Measurements from ENCODE around the gene EPHA4.

EPHA4 gene

DNA sequence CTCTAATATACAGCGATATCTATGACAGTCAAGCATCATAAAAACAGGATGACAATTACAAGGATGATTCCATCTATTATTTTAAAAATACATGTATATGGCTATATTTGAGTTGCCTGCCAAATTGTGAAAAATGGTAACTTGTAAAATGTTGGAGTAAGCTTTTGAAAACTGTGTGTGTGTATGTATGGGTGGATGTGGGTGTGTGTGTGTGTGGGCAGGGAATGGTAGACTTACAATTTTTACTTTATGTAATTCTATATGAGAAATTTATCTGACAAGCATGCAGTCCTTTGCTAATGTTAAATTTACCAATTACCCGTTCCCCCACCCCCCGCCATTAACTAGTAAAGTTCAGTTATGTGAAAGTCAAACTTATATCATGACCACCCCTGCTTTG is 14.0 kb downstream of the EPHA4 start:
- ChIA-PET POLR2A (no interaction called here), CTCF (interaction anchor here (2.2 kb wide), 1 partner anchor 17 kb away, joined by 7 read pairs; no protein-coding TSS in a partner anchor)
- peaks cover 0 to 4% (median 0%) of the 10 kb centered on the region in 4 experiments for H3K4me1 ChIP-seq (ENCODE audit: control extremely low read depth in 1 of 4, control insufficient read depth in 4 of 4, insufficient read depth in 4 of 4, low read length in 3 of 4)
- no peak for DNase-seq
- H3K9me3 ChIP-seq (ENCODE audit: control extremely low read depth in 1 of 5, control insufficient read depth in 4 of 5, insufficient read depth in 2 of 5, low read depth in 1 of 5, low read length in 4 of 5), result no peaks in the 10 kb centered on the region
- H3K4me3 ChIP-seq (ENCODE audit: control insufficient read depth in 1 of 7, extremely low read depth in 1 of 7, insufficient read depth in 4 of 7, low read depth in 2 of 7, low read length in 6 of 7), result no peak overlapping the region
- H3K27ac ChIP-seq (ENCODE audit: insufficient read depth in 1 of 2, low read depth in 1 of 2, low read length in 2 of 2, poor library complexity in 1 of 2, severe bottlenecking in 2 of 2), result no peak overlapping the region
- H3K36me3 ChIP-seq (ENCODE audit: control insufficient read depth in 4 of 4, insufficient read depth in 4 of 4, low read length in 3 of 4), result no peaks in the 10 kb centered on the region
- WGBS (ENCODE audit: insufficient coverage), result no CpG with 5 or more reads among the region's 3 CpGs
- H3K27me3 ChIP-seq (replicated peaks in 2 of 5; ENCODE audit: control insufficient read depth in 4 of 5, insufficient read depth in 5 of 5, low read length in 4 of 5), result no peaks in the 10 kb centered on the region

DNA sequence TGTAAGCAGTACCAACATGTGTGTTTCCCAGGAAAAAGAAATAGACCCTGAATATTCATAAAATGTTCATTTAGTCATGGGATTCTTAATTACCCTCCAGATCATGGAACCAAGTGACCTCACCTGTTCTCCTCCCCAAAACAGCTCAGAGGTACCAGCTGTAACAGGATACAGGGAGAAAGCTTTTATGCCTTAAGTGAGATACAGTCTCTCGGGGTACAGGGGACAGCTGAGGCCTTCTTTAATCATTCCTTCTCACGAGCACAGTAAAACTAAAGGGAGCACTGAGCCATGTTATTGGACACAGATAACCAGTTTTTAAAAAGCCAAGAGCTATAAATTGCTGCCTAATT is 16.6 kb downstream of the EPHA4 start:
- POLR2A ChIA-PET, result no interaction called here
- Histone ChIP-seq H3K4me1 (ENCODE audit: control extremely low read depth in 1 of 4, control insufficient read depth in 4 of 4, insufficient read depth in 4 of 4, low read length in 3 of 4) (peaks cover 0 to 4% (median 0%) of the 10 kb centered on the region in 4 experiments), H3K27ac (ENCODE audit: insufficient read depth in 1 of 2, low read depth in 1 of 2, low read length in 2 of 2, poor library complexity in 1 of 2, severe bottlenecking in 2 of 2) (no peak overlapping the region), H3K27me3 (replicated peaks in 2 of 5; ENCODE audit: control insufficient read depth in 4 of 5, insufficient read depth in 5 of 5, low read length in 4 of 5) (no peaks in the 10 kb centered on the region), H3K9me3 (ENCODE audit: control extremely low read depth in 1 of 5, control insufficient read depth in 4 of 5, insufficient read depth in 2 of 5, low read depth in 1 of 5, low read length in 4 of 5) (no peaks in the 10 kb centered on the region), H3K36me3 (ENCODE audit: control insufficient read depth in 4 of 4, insufficient read depth in 4 of 4, low read length in 3 of 4) (no peaks in the 10 kb centered on the region), H3K4me3 (ENCODE audit: control insufficient read depth in 1 of 7, extremely low read depth in 1 of 7, insufficient read depth in 4 of 7, low read depth in 2 of 7, low read length in 6 of 7) (no peak overlapping the region)
- no peak for DNase-seq
- CTCF ChIA-PET, result no interaction called here
- 100% methylated on average over 1 of the region's 2 CpGs for WGBS (ENCODE audit: insufficient coverage)

DNA sequence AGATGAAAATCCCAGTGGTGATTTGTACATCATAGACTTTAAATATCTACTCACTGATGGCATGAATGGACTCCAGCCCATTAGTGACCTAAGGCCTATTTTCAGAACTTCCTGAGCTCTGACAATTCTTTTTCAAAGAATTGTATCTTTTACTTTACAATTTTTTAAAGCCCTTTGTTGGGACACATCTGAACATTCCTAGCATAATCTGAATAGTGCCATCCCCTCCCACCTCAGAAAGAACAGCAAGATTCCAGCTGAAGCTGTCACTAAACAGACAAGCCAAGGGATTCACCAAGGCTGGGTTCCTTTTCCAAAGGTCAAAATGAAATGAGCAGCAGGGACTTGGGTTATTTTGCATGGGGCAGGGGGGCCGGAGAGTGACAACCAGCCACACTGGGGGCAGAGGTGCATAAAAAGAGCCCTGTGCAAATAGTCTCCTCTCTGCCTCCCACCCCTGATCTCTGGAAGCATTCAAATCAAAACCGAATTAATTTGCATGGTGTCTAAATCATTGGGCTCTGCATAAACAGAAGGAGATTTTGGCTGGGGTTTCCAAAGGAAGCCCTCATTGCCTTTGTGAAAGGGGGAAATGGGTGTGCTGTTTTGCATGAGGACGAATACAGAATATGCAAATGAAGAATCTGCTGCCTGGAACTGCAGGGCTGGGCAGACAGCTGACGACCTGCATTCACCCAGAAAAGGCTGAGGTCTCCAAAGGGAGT is 17.2 kb downstream of the EPHA4 start:
- no peak for DNase-seq
- ChIA-PET POLR2A (no interaction called here), CTCF (no interaction called here)
- H3K36me3 ChIP-seq (ENCODE audit: control insufficient read depth in 4 of 4, insufficient read depth in 4 of 4, low read length in 3 of 4), result no peaks in the 10 kb centered on the region
- H3K27ac ChIP-seq (ENCODE audit: insufficient read depth in 1 of 2, low read depth in 1 of 2, low read length in 2 of 2, poor library complexity in 1 of 2, severe bottlenecking in 2 of 2), result no peak overlapping the region
- WGBS (ENCODE audit: insufficient coverage), result 89% methylated on average over 4 of the region's 4 CpGs
- no peaks in the 10 kb centered on the region for H3K27me3 ChIP-seq (replicated peaks in 2 of 5; ENCODE audit: control insufficient read depth in 4 of 5, insufficient read depth in 5 of 5, low read length in 4 of 5)
- no peak overlapping the region for H3K4me3 ChIP-seq (ENCODE audit: control insufficient read depth in 1 of 7, extremely low read depth in 1 of 7, insufficient read depth in 4 of 7, low read depth in 2 of 7, low read length in 6 of 7)
- peaks cover 0 to 4% (median 0%) of the 10 kb centered on the region in 4 experiments for H3K4me1 ChIP-seq (ENCODE audit: control extremely low read depth in 1 of 4, control insufficient read depth in 4 of 4, insufficient read depth in 4 of 4, low read length in 3 of 4)
- no peaks in the 10 kb centered on the region for H3K9me3 ChIP-seq (ENCODE audit: control extremely low read depth in 1 of 5, control insufficient read depth in 4 of 5, insufficient read depth in 2 of 5, low read depth in 1 of 5, low read length in 4 of 5)

DNA sequence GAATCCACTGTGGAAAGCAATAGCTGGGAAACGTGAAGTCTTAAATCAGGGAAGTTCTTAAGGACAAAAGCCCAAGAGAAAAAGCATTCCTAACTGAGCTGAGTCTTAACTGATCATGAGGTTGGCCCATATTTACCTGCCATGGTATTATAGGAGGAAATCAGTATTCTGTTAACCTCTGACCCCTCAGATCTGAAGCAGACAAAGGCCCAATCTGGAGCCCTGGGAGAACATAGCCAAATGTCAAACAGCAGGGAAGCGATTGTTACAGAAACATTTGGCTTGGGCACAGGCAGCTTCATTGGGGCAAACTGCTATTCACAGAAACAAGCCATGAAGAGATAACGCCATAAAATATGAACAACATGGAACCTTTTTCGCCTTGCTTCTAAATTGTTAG is 18.8 kb downstream of the EPHA4 start:
- POLR2A ChIA-PET, result interaction anchor here (0.5 kb wide), 1 partner anchor 56 kb away, joined by 3 read pairs; no protein-coding TSS in a partner anchor
- CTCF ChIA-PET, result no interaction called here

DNA sequence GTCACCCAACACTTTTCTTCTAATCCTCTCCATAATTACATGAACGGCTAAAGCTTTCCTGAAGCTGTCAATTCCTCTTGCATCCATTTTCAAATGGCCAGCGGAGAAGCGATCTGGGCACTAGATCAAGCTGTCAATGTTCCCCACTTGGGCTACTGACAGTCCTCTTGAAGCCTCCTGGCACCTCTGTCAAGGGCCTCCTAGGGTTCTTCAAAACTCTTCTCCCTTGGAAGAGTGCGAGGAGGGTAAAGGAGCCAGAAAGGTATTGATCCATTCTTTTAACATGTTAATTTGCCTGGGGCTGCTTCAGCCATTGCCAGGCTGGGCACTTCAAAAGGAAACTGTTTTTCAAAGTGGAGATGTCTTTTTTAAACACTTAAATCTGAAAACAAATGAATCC is 19.8 kb downstream of the EPHA4 start:
- Histone ChIP-seq H3K4me3 (ENCODE audit: control insufficient read depth in 1 of 7, extremely low read depth in 1 of 7, insufficient read depth in 4 of 7, low read depth in 2 of 7, low read length in 6 of 7) (no peak overlapping the region), H3K9me3 (ENCODE audit: control extremely low read depth in 1 of 5, control insufficient read depth in 4 of 5, insufficient read depth in 2 of 5, low read depth in 1 of 5, low read length in 4 of 5) (no peaks in the 10 kb centered on the region), H3K36me3 (ENCODE audit: control insufficient read depth in 4 of 4, insufficient read depth in 4 of 4, low read length in 3 of 4) (no peaks in the 10 kb centered on the region), H3K4me1 (ENCODE audit: control extremely low read depth in 1 of 4, control insufficient read depth in 4 of 4, insufficient read depth in 4 of 4, low read length in 3 of 4) (no peaks in the 10 kb centered on the region), H3K27ac (ENCODE audit: insufficient read depth in 1 of 2, low read depth in 1 of 2, low read length in 2 of 2, poor library complexity in 1 of 2, severe bottlenecking in 2 of 2) (no peak overlapping the region), H3K27me3 (replicated peaks in 2 of 5; ENCODE audit: control insufficient read depth in 4 of 5, insufficient read depth in 5 of 5, low read length in 4 of 5) (no peaks in the 10 kb centered on the region)
- no peak for DNase-seq
- WGBS (ENCODE audit: insufficient coverage), result 90% methylated on average over 3 of the region's 4 CpGs
- ChIA-PET CTCF (no interaction called here), POLR2A (interaction anchor here (0.5 kb wide), 1 partner anchor 1469 kb away, joined by 3 read pairs; no protein-coding TSS in a partner anchor)

More for the DNA sequence above, 18.8 kb downstream of the EPHA4 start:
- 93% methylated on average over 4 of the region's 4 CpGs for WGBS (ENCODE audit: insufficient coverage)
- no peaks in the 10 kb centered on the region for H3K9me3 ChIP-seq (ENCODE audit: control extremely low read depth in 1 of 5, control insufficient read depth in 4 of 5, insufficient read depth in 2 of 5, low read depth in 1 of 5, low read length in 4 of 5)
- no peaks in the 10 kb centered on the region for H3K4me1 ChIP-seq (ENCODE audit: control extremely low read depth in 1 of 4, control insufficient read depth in 4 of 4, insufficient read depth in 4 of 4, low read length in 3 of 4)
- H3K27ac ChIP-seq (ENCODE audit: insufficient read depth in 1 of 2, low read depth in 1 of 2, low read length in 2 of 2, poor library complexity in 1 of 2, severe bottlenecking in 2 of 2), result no peak overlapping the region
- H3K4me3 ChIP-seq (ENCODE audit: control insufficient read depth in 1 of 7, extremely low read depth in 1 of 7, insufficient read depth in 4 of 7, low read depth in 2 of 7, low read length in 6 of 7), result no peak overlapping the region
- no peaks in the 10 kb centered on the region for H3K36me3 ChIP-seq (ENCODE audit: control insufficient read depth in 4 of 4, insufficient read depth in 4 of 4, low read length in 3 of 4)
- DNase-seq, result no peak
- H3K27me3 ChIP-seq (replicated peaks in 2 of 5; ENCODE audit: control insufficient read depth in 4 of 5, insufficient read depth in 5 of 5, low read length in 4 of 5), result no peaks in the 10 kb centered on the region

DNA sequence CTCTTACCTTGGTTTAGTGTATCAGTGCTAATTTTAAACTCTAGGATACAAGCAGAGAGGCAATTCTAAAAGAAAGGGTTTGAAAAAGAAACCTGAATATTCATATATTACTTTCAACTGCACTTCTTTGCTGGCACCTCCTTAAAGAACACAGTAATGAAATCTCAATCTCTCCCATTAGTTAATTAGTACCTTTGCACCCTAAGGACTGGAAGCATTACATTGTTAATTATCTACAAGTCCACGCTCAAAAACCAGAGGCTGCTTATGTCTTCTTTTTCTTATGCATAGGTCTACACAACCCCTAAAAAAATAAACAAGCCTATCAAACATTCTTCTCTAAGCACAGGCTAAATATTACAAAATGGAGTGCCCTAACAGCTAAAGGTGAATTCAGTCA is 20.2 kb downstream of the EPHA4 start:
- DNase-seq, result no peak
- CTCF ChIA-PET, result no interaction called here
- WGBS (ENCODE audit: insufficient coverage), result 100% methylated on average over 1 of the region's 1 CpG
- Histone ChIP-seq H3K4me3 (ENCODE audit: control insufficient read depth in 1 of 7, extremely low read depth in 1 of 7, insufficient read depth in 4 of 7, low read depth in 2 of 7, low read length in 6 of 7) (no peak overlapping the region), H3K4me1 (ENCODE audit: control extremely low read depth in 1 of 4, control insufficient read depth in 4 of 4, insufficient read depth in 4 of 4, low read length in 3 of 4) (no peaks in the 10 kb centered on the region), H3K9me3 (ENCODE audit: control extremely low read depth in 1 of 5, control insufficient read depth in 4 of 5, insufficient read depth in 2 of 5, low read depth in 1 of 5, low read length in 4 of 5) (no peaks in the 10 kb centered on the region), H3K27me3 (replicated peaks in 2 of 5; ENCODE audit: control insufficient read depth in 4 of 5, insufficient read depth in 5 of 5, low read length in 4 of 5) (no peaks in the 10 kb centered on the region), H3K36me3 (ENCODE audit: control insufficient read depth in 4 of 4, insufficient read depth in 4 of 4, low read length in 3 of 4) (no peaks in the 10 kb centered on the region), H3K27ac (ENCODE audit: insufficient read depth in 1 of 2, low read depth in 1 of 2, low read length in 2 of 2, poor library complexity in 1 of 2, severe bottlenecking in 2 of 2) (no peak overlapping the region)
- POLR2A ChIA-PET, result interaction anchor here (0.5 kb wide), 1 partner anchor 1469 kb away, joined by 3 read pairs; no protein-coding TSS in a partner anchor

DNA sequence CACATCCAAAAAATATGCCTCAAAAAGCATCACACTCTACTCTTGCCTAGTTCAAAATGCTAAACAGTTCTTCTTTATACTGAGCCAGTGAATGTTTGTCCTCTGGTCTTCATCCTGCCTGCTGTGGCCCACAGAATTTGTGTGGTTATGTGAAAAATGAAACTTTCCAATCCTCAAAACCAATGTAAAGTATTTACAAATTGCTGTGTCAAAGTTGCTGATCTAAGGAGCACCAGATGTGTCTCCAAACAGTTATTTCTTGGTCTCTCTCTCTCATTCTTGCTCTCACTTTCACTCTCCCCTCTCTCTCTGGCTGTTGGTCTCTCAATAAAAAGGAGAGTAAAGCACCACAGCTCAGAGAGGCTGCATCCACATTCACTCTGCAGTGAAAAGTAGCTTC is 23.0 kb downstream of the EPHA4 start:
- Histone ChIP-seq H3K4me3 (ENCODE audit: control insufficient read depth in 1 of 7, extremely low read depth in 1 of 7, insufficient read depth in 4 of 7, low read depth in 2 of 7, low read length in 6 of 7) (no peak overlapping the region), H3K27me3 (replicated peaks in 2 of 5; ENCODE audit: control insufficient read depth in 4 of 5, insufficient read depth in 5 of 5, low read length in 4 of 5) (no peaks in the 10 kb centered on the region), H3K27ac (ENCODE audit: insufficient read depth in 1 of 2, low read depth in 1 of 2, low read length in 2 of 2, poor library complexity in 1 of 2, severe bottlenecking in 2 of 2) (no peak overlapping the region), H3K36me3 (ENCODE audit: control insufficient read depth in 4 of 4, insufficient read depth in 4 of 4, low read length in 3 of 4) (no peaks in the 10 kb centered on the region), H3K9me3 (ENCODE audit: control extremely low read depth in 1 of 5, control insufficient read depth in 4 of 5, insufficient read depth in 2 of 5, low read depth in 1 of 5, low read length in 4 of 5) (no peaks in the 10 kb centered on the region), H3K4me1 (ENCODE audit: control extremely low read depth in 1 of 4, control insufficient read depth in 4 of 4, insufficient read depth in 4 of 4, low read length in 3 of 4) (no peaks in the 10 kb centered on the region)
- ChIA-PET POLR2A (no interaction called here), CTCF (no interaction called here)
- no peak for DNase-seq

Data from common myeloid progenitor, CD34-positive (primary cell).